SK-N-MC (cell line): Measurements from ENCODE around the gene MRPL54.

ENCODE experiments used
- EZH2 ChIP-seq: fragments of 200-600 bp; sonication (generic); IDR thresholded peaks from one replicate; pipeline ENCODE4 v1.6.1; 2017; ENCODE audit warnings: antibody characterized with exemption
- POLR2AphosphoS5 ChIP-seq: IDR thresholded peaks from 2 replicates; pipeline ENCODE4 v1.6.1; 2012; ENCODE audit warnings: mild to moderate bottlenecking, low read depth, low read length, borderline replicate concordance

GRCh38 chr19:3752492-3752891, 10.0 kb upstream of the MRPL54 start:
- TF ChIP-seq EZH2: no peak
- no peak for TF ChIP-seq POLR2AphosphoS5
